GM19438 (cell line): ENCODE results near the gene FBXO5.

Experiments used
- ATAC-seq: cut with Tn5 transposase; IDR thresholded peaks from one replicate; pipeline ENCODE4 v1.9.1; 2021; ENCODE audit warnings: low read depth; ENCODE audit not compliant: unreplicated experiment

The FBXO5 gene

DNA sequence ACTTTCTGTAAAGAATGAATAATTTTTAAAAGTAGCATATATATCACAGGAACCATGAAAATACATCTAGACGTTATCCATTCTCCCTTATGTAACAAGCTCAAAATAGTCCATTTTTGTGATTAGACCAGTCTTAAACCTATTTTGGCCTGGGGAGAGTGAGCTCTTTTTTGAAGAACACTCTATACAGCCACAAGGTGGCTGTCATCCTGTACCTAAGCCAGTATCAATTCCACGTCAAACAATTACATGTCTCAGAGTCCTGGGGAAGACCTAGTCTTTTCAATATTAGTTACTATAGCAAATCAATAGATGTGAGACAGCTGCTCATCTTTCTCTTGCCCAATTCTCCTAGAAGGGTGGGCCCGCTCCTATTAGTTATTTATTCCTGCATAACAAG lies 28.4 kb downstream of the FBXO5 start:
- ATAC-seq, result no peak

DNA sequence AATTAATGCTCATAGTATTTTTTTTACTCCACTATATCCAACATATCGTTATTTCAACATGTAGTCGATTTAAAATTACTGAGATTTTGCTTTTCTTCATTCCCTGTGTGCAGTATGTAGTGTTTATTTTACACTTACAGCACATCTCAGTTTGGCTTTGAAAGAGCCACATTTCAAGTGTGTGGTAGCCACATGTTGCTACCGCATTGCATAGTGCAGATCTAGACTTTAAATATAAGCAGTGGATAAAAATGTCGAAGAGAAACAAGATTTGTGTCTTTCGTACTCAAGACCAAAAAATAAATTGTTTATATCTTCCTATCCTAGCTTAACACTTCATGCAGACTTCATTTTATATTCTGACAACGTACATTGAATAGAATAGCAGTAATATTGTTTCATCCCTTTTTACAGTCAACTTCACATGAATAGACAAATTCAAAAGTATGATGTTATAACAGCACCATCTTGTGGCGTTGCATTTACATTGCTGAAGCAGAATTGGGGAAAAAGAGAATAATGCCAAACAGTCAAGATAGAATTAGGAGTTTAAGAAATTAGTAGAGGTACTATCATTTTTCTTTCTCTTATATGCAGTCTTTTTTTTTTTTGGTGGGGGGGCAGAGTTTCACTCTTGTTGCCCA lies 29.9 kb downstream of the FBXO5 start:
- no peak for ATAC-seq

DNA sequence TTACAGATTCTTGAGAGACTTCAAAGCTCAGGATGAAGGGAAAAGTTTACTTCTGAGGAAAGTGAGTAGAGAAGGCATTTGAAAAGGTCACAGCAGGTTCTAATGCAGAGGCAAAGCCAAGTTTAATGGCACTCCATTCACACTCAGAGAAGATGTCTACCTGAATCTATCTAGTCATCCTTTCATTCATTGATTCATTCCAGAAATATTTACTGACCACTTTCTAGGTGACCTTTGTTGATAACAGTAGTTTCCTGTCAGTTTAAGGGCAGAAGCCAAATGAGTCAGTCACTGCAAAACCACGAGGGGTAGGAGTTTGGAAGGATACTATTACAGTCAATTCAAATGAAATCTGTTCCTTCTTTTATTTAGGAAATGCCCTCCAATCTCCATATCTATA lies 30.8 kb downstream of the FBXO5 start:
- ATAC-seq, result no peak

- no peak for ATAC-seq
These were observed 32.6 kb downstream of the FBXO5 start for GRCh38 chr6:152950240-152950639.

DNA sequence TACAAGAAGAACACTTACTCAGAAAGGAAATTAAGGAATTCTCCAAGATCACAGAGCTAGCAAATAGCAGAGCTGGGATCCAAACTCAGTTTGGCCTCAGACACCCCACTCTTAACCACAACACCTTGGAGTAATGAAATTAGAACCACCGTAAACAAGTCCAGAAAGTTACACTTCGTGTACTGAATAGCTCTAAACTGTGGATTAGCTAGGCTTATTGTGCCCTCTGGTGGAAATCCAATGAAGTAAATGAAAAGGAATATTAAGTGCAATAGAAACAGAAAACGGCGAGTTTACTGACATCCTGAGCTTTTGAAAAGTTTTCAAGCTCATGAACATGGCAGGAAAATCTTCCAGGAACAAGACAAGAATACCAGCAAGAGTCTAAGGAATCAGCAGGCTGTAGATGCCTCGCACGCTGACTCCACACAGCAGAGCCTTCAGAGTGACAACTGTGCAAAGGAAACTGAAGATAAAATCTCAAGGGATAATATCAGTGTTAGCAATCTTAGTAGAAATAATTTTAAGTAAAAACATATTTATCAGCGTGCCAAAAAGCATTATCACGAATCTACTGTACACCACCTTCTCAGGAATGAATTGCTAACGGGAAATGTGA lies 34.6 kb downstream of the FBXO5 start:
- peak; percentile 81 for ATAC-seq

- no peak for ATAC-seq
These were observed 35.8 kb downstream of the FBXO5 start for GRCh38 chr6:152946995-152947394.

DNA sequence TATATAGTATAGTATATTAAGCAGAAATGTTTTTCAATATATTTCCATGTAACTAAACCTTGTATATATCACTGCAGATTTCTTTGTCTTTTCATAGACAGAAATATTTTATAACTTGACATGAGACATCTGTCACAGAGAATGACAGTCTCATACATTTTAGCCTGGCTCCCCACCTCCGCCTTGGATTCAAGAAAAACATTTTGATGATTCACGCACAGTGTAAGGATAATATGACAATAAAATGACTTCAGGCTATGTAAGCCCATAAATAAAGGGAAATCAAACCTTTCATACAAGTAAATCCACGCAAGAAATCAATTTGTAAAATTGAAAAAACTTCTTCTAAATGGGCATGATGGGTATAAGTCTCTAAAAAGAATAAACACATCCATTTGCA lies 36.4 kb downstream of the FBXO5 start:
- no peak for ATAC-seq

DNA sequence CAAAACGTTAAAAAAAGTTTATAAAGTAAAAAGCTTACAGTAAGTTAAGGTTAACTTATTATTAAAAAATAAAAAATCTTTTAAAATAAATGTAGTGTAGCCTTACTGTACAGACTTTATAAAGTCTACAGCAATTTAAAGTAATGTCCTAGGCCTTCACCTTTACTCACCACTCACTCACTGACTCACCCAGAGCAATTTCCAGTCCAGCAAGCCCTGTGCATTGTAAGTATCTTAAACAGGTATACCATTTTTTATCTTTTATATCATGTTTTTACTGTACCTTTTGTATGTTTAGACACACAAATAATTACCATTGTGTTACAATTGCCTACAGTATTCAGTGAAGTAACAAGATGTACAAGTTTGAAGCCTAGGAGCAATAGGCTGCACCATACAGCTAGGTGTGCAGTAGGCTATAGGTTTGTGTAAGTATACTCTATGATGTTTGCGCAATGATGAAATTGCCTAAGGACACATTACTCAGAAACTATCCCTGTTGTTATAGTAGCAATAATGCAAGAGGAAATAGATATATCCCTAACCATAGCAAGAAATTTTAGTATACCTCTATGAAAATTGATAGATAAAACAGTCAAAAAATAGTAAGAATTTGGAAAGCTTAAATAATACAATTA lies 39.5 kb downstream of the FBXO5 start:
- ATAC-seq, result no peak

GRCh38 chr6:152942319-152942869 lies 40.4 kb downstream of the FBXO5 start:
- no peak for ATAC-seq

GRCh38 chr6:152941746-152942145 lies 41.1 kb downstream of the FBXO5 start:
- no peak for ATAC-seq

DNA sequence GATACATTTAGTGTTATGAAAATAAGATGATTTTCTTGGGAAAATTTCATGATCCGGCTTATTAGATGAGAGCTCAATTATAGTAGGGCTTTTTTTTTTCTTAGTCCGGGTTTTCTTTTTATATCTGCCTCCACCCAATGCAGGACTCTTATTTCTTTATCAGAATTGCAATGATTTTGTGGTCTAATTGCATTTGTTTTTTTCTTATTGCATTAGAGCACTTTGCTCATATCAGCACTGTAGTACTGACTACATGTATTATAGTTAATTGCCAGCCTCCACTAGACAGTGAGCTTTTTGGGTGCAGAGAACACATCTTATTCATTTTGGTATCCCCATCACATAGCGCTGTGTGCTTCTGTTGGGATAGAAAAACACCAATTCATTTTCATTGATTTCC lies 50.0 kb downstream of the FBXO5 start:
- ATAC-seq, result no peak

DNA sequence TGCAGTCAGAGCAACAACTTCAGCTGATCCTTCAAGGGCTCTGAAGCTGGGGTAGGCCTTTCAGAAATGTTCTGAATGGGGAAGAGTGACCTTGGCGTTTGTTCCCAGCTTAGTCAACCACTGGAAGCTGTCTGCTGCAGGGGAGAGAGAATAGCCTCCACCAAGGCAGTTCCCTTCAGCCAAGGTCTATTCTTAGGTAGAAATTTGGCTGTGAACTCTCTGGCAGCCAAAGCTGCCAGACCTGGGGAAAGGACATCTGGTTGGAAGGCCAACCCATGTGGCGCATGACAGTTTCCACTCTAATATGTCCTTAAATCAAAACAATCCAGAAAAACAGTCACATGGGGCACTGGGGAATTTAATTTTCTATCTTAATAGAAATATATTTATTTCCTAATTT lies 60.1 kb downstream of the FBXO5 start:
- ATAC-seq, result no peak
